Mammary epithelial cell (primary cell): ENCODE results near the gene DPH3.

Source experiments
- EZH2 ChIP-seq: IDR thresholded peaks from 2 replicates; pipeline ENCODE4 v1.6.1; 2012; ENCODE audit warnings: low read length, inconsistent platforms, borderline replicate concordance
- TF ChIP-seq, protein P1 (sequence below), 2 donors: IDR thresholded peaks in 1 of 2; conservative IDR thresholded peaks in 1 of 2; 2 replicates each; pipeline ENCODE4 v1.5.1; 2011 to 2012; ENCODE audit warnings: inconsistent platforms in 2 of 2, low read length in 2 of 2, mild to moderate bottlenecking in 2 of 2, control low read depth in 1 of 2, low read depth in 1 of 2; ENCODE audit not compliant: insufficient read depth in 1 of 2; ENCODE audit errors: extremely low read depth in 1 of 2

DNA sequence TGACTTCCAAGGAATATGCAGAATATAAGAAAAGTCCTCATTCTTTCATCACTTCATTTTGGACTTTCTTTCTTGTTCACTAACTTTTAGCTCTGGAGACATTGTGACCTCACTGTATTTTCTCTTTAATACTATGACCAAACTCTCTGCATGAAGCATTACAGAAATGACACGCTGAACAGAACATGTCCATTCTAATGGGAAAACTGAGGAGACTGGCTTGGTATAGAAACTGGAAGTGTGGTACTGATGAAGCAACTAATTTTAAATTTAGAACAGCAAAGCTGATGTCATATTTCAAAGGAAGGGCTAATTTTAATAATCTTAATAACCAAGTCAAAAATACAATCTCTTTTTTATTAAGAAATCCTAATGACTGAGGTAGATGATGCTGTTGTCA, 4.7 kb downstream of the DPH3 start:
- TF ChIP-seq, protein P1, sequence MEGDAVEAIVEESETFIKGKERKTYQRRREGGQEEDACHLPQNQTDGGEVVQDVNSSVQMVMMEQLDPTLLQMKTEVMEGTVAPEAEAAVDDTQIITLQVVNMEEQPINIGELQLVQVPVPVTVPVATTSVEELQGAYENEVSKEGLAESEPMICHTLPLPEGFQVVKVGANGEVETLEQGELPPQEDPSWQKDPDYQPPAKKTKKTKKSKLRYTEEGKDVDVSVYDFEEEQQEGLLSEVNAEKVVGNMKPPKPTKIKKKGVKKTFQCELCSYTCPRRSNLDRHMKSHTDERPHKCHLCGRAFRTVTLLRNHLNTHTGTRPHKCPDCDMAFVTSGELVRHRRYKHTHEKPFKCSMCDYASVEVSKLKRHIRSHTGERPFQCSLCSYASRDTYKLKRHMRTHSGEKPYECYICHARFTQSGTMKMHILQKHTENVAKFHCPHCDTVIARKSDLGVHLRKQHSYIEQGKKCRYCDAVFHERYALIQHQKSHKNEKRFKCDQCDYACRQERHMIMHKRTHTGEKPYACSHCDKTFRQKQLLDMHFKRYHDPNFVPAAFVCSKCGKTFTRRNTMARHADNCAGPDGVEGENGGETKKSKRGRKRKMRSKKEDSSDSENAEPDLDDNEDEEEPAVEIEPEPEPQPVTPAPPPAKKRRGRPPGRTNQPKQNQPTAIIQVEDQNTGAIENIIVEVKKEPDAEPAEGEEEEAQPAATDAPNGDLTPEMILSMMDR (conservative IDR thresholded peaks at IDR 0.05 in 1 of 2, IDR thresholded peaks at IDR 0.05 in 1 of 2; ENCODE audit: extremely low read depth in 1 of 2, insufficient read depth in 1 of 2, low read depth in 1 of 2, low read length in 2 of 2): no peak
- TF ChIP-seq EZH2: no peak
